Epithelial cell of prostate (primary cell): ENCODE measurements around the gene NAAA.

Source experiments
- DNase-seq: peaks from one replicate; pipeline ENCODE4 v3.0.0-alpha.2; 2011; ENCODE audit warnings: low read depth, low spot score
- H3K27ac ChIP-seq: fragments of 450-650 bp; 2 replicates; pipeline ENCODE4 v1.5.1; 2017; ENCODE audit warnings: mild to moderate bottlenecking

The NAAA gene

DNA sequence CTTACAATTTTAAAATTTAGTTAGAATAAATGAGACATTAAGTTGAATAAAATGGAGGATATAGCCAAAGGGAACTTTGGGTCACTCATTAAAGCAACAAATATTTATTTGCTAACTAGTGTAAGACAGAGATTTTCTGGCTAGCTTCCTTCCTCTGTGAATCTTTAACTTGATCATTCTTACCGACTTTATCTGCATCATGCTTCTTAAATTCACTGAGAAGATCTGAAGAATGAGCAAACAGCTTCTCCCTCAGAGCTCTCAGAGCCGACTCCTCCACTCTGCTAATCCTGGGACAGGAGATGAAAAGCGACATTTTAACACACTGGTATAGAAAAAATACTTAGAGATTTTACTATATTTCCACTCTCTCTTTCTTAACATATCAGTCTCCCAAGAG, 73.7 kb downstream of the NAAA start:
- no peak overlapping the region for H3K27ac ChIP-seq
- no peak for DNase-seq
